ENCODE results near the gene GUK1. TPM values are rescaled to one million over a fixed set of nuclear protein-coding genes. Genes with fewer than 3 reads are reported as not detected.

The GUK1 gene
- total and polyA plus RNA-seq, 2 experiments from 2014 or later: 87.5 to 121 TPM

DNA sequence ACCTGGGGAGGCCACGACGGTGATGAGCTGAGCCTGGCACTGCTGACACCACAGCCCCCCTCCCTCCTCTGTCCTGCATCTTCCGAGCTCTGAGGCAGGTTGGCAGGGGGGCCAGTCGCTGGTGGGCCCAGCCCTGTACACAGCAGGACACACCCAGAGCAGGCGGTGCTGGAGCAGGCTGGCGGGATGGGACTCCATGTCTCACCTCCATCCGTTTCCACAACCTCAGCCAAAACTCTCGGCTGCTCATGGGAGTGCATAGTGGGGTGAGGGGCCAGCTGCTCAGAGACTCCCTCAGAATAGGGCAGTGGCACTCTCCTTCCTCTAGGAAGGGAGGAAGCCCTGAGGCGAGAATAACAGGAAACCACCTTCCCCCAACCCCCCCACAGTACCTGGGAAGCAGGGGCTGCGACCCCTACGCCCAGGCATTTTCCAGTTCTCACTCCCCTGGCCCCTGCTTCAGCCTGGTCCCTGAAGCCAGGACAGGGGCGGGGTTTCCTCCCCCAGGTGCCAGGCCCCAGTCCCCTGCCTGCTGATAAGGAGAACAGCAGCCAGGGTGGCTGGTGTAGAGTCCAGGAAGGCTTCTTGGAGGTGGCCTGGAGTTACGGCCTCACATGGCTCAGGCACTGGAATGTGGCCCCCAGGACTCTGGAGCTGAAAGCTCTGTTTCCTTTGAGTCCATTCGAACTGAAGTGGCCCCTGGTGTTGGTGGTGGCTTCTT, 22.4 kb downstream of the GUK1 start (continued):
- TF ChIP-seq, protein P1, sequence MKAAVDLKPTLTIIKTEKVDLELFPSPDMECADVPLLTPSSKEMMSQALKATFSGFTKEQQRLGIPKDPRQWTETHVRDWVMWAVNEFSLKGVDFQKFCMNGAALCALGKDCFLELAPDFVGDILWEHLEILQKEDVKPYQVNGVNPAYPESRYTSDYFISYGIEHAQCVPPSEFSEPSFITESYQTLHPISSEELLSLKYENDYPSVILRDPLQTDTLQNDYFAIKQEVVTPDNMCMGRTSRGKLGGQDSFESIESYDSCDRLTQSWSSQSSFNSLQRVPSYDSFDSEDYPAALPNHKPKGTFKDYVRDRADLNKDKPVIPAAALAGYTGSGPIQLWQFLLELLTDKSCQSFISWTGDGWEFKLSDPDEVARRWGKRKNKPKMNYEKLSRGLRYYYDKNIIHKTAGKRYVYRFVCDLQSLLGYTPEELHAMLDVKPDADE (IDR thresholded peaks at IDR 0.05): no peak
- TF ChIP-seq ZNF114 (CRISPR knock-in tag; IDR thresholded peaks at IDR 0.05): no peak
- TF ChIP-seq, protein P2, sequence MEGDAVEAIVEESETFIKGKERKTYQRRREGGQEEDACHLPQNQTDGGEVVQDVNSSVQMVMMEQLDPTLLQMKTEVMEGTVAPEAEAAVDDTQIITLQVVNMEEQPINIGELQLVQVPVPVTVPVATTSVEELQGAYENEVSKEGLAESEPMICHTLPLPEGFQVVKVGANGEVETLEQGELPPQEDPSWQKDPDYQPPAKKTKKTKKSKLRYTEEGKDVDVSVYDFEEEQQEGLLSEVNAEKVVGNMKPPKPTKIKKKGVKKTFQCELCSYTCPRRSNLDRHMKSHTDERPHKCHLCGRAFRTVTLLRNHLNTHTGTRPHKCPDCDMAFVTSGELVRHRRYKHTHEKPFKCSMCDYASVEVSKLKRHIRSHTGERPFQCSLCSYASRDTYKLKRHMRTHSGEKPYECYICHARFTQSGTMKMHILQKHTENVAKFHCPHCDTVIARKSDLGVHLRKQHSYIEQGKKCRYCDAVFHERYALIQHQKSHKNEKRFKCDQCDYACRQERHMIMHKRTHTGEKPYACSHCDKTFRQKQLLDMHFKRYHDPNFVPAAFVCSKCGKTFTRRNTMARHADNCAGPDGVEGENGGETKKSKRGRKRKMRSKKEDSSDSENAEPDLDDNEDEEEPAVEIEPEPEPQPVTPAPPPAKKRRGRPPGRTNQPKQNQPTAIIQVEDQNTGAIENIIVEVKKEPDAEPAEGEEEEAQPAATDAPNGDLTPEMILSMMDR (conservative IDR thresholded peaks at IDR 0.05; ENCODE audit: low read depth in 2 of 2): no peak
- no peak for TF ChIP-seq NANOG (IDR thresholded peaks at IDR 0.05; ENCODE audit: borderline replicate concordance)
- TF ChIP-seq ZNF331 (CRISPR knock-in tag; IDR thresholded peaks at IDR 0.05; ENCODE audit: low read depth): no peak
- no peak for TF ChIP-seq EZH2phosphoT487 (IDR thresholded peaks at IDR 0.05; ENCODE audit: unreplicated experiment)
- TF ChIP-seq JUNB (IDR thresholded peaks at IDR 0.05; ENCODE audit: unreplicated experiment): no peak
- TF ChIP-seq, protein P3, sequence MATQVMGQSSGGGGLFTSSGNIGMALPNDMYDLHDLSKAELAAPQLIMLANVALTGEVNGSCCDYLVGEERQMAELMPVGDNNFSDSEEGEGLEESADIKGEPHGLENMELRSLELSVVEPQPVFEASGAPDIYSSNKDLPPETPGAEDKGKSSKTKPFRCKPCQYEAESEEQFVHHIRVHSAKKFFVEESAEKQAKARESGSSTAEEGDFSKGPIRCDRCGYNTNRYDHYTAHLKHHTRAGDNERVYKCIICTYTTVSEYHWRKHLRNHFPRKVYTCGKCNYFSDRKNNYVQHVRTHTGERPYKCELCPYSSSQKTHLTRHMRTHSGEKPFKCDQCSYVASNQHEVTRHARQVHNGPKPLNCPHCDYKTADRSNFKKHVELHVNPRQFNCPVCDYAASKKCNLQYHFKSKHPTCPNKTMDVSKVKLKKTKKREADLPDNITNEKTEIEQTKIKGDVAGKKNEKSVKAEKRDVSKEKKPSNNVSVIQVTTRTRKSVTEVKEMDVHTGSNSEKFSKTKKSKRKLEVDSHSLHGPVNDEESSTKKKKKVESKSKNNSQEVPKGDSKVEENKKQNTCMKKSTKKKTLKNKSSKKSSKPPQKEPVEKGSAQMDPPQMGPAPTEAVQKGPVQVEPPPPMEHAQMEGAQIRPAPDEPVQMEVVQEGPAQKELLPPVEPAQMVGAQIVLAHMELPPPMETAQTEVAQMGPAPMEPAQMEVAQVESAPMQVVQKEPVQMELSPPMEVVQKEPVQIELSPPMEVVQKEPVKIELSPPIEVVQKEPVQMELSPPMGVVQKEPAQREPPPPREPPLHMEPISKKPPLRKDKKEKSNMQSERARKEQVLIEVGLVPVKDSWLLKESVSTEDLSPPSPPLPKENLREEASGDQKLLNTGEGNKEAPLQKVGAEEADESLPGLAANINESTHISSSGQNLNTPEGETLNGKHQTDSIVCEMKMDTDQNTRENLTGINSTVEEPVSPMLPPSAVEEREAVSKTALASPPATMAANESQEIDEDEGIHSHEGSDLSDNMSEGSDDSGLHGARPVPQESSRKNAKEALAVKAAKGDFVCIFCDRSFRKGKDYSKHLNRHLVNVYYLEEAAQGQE (IDR thresholded peaks at IDR 0.05; ENCODE audit: unreplicated experiment): no peak
- TF ChIP-seq POLR2AphosphoS5 (IDR thresholded peaks at IDR 0.05; ENCODE audit: low read depth): no peak

DNA sequence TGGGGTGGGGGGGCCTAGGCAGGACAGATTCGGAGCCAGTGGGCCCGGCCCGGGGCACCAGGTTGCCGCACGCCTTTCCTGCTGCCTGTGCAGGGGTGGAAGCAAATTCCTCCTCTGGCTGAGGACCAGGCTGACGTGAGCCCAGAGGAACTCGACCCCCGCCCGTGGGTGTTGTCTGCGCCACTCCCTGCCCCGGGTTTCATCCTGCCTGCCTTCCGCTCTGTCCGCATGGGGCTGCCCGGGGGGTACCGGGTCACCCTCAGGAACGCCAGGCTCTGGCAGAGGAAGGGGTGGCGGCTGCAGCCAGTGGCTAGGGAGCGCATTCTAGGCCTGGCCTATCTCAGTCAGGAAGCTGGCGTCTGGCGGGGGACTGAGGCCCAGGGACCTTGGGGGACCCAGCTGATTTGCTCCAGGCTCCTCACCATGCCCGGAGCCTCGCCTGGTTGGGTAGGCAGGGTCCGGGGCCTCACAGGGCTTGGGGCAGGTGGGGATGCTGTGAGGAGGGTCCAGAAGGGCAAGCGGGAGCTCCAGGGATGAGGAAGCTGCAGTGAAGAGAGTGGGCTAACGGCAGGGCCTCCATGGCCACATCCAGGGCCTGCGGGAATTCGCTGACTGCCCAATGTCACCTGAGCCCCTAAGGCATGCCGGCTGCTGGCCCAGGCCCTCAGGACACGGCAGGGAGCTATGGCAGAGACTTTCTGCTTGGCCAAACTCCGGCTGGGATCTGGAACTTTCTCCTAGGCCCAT, 23.1 kb downstream of the GUK1 start:
- peak; percentile 19 for DNase-seq (ENCODE audit: low spot score)
- H3K4me3 Mint-ChIP-seq: no peak overlapping the region
- Histone ChIP-seq H2AFZ (no peak overlapping the region), H3K27me3 (ENCODE audit: insufficient read depth) (peaks cover 17% of the 10 kb centered on the region), H3K79me2 (replicated peaks; ENCODE audit: insufficient read depth) (peaks cover 16% of the 10 kb centered on the region), H3K4me2 (0 out of 2 replicates have a peak overlapping the region, but pooled peaks have one; percentile 60), H3K27ac (ENCODE audit: low read depth) (no peak overlapping the region), H3K4me1 (ENCODE audit: insufficient read depth) (peaks cover 8% of the 10 kb centered on the region; the same call in 1 of the 2 replicates), H3K4me3 (no peak overlapping the region), H3K9me2 (ENCODE audit: insufficient read depth) (no peaks in the 10 kb centered on the region), H4K20me1 (replicated peaks; ENCODE audit: insufficient read depth) (no peaks in the 10 kb centered on the region; the same call in 1 of the 2 replicates), H3K36me3 (ENCODE audit: insufficient read depth) (no peaks in the 10 kb centered on the region), H3F3A (replicated peaks; ENCODE audit: low read depth) (0 out of 2 replicates have a peak, but pooled peaks cover 2% of the 10 kb centered on the region)
- H3K9me3 Mint-ChIP-seq: no peaks in the 10 kb centered on the region
- TF ChIP-seq NANOG (IDR thresholded peaks at IDR 0.05; ENCODE audit: borderline replicate concordance) (no peak), POLR2AphosphoS5 (IDR thresholded peaks at IDR 0.05; ENCODE audit: low read depth) (no peak), EZH2 (IDR thresholded peaks at IDR 0.05; ENCODE audit: low read depth, unreplicated experiment) (no peak), STAT1 (IDR thresholded peaks at IDR 0.05; ENCODE audit: unreplicated experiment) (no peak), EZH2phosphoT487 (IDR thresholded peaks at IDR 0.05; ENCODE audit: unreplicated experiment) (no peak), JUNB (IDR thresholded peaks at IDR 0.05; ENCODE audit: unreplicated experiment) (no peak)
- TF ChIP-seq, protein P2 (conservative IDR thresholded peaks at IDR 0.05; ENCODE audit: low read depth in 2 of 2): no peak
- TF ChIP-seq, protein P1 (IDR thresholded peaks at IDR 0.05): no peak
- no peaks in the 10 kb centered on the region; the same call in 2 of the 3 replicates for H3K36me3 Mint-ChIP-seq (ENCODE audit: low read depth)
- H3K27me3 Mint-ChIP-seq (ENCODE audit: insufficient read depth, low read depth, poor library complexity): peaks cover 12% of the 10 kb centered on the region
- H3K27ac Mint-ChIP-seq: no peak overlapping the region; the same call in 1 of the 2 replicates
- no peak for ATAC-seq
- H3K4me1 Mint-ChIP-seq: peaks cover 10% of the 10 kb centered on the region; the same call in 2 of the 3 replicates

All from GM23338 (cell line).